ENCODE data around the gene MAPKAPK3. TPM values are rescaled to one million over a fixed set of nuclear protein-coding genes. Genes with fewer than 3 reads are reported as not detected.

Gene MAPKAPK3
- total and polyA plus RNA-seq, 7 experiments from 2014 or later = 26.7 to 196 (median 53.4) TPM

DNA sequence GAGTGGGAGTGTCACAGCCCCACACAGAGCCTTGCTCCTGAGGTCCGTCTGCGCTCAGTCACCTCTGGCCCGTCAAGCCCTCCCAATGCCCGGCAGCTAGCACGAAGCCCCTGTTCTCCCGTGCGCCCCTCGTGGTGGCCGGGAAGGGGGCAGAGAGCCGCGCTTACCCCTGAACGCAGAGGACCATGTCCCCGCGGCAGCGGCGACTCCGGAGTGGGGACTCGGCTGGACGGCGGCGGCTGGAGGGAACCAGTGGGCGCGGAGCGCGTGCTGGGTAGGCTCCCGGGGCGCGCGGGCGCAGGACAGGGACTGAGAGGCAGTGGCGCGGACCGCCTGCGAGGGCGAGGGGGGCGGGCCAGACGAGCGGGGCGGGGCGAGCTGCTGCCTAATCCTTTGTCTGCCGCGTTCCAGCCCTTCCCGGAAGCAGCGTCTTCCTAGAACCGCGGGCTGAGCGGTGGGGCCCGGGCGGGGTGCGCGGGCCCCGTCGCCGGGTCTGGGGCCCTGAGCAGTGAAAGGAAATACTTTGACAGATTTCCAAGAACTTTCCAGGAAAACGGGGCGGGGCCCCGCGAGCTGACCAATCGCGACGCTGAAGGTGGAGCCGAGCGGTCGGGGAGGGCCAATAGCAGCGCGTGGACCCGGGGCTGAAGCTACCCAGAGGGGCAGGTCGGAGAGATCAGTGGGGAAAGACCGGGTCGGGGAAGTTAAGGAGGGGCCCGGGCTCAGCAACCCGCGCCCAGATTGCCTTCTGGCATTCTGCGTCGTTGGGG, 5.3 kb upstream of the MAPKAPK3 start, which contains the start of gene CISH:
Gene CISH (minus strand): TSS at position 311 of the 770 bp plus-strand sequence. CDS start 124 bp downstream, at position 187.
- Mint-ChIP-seq H3K4me3 (peak within 1 kb of the TSS; percentile 83 to 98 (median 92)), H3K27ac (peak within 1 kb of the TSS; percentile 89 to 96 (median 94)), H3K36me3 (peaks cover 19 to 79% (median 23%) of the 10 kb centered on the region in 5 donors), H3K9me3 (peaks cover 0 to 2% (median 0%) of the 10 kb centered on the region in 11 donors), H3K27me3 (peaks cover 0 to 2% (median 0%) of the 10 kb centered on the region in 5 donors), H3K4me1 (peaks cover 53 to 80% (median 64%) of the 10 kb centered on the region in 7 donors)
- peaks cover 55 to 56% of the 10 kb centered on the region in 2 donors for H3K4me1 ChIP-seq (ENCODE audit: control insufficient read depth in 2 of 2, insufficient read depth in 2 of 2, low read length in 2 of 2)
- intact Hi-C loops (cut with micrococcal nuclease) = loop anchor here (1.0 to 10.0 kb wide), 11 partner anchors 10 to 1543 kb away; partner anchors contain the start of genes CACNA2D2 (in 1 of the 2), CYB561D2 (in 1 of the 2), DUSP7 (in 1 of the 2) and GNAI2 (in 1 of the 2)
- ATAC-seq (peak; percentile 77), DNase-seq (peak; percentile 86 to 98 (median 89))
- no peaks in the 10 kb centered on the region for H3K9me3 ChIP-seq (ENCODE audit: control insufficient read depth in 2 of 3, low read length in 3 of 3)
- H3K36me3 ChIP-seq (ENCODE audit: control insufficient read depth in 2 of 3, insufficient read depth in 3 of 3, low read length in 3 of 3) = peaks cover 9 to 40% (median 17%) of the 10 kb centered on the region in 3 experiments
- CTCF ChIA-PET = interaction anchor here (0.7 to 13.9 kb wide), 8 partner anchors 9 to 779 kb away, joined by 3 to 578 read pairs (median 4); partner anchors contain the start of genes C3orf18, HEMK1, RASSF1 and RBM15B
- peak within 1 kb of the TSS; percentile 93 for H3K4me3 ChIP-seq (ENCODE audit: low read length)
- peak within 1 kb of the TSS; percentile 93 for H3K27ac ChIP-seq (ENCODE audit: low read depth, low read length)
- H3K27me3 ChIP-seq (ENCODE audit: control insufficient read depth in 2 of 2, insufficient read depth in 2 of 2, low read length in 2 of 2) = no peaks in the 10 kb centered on the region
- POLR2A ChIA-PET = interaction anchor here (1.0 to 25.1 kb wide), 6 partner anchors 12 to 778 kb away, joined by 3 to 730 read pairs (median 57); partner anchors contain the start of genes C3orf18, HEMK1 and MANF

DNA sequence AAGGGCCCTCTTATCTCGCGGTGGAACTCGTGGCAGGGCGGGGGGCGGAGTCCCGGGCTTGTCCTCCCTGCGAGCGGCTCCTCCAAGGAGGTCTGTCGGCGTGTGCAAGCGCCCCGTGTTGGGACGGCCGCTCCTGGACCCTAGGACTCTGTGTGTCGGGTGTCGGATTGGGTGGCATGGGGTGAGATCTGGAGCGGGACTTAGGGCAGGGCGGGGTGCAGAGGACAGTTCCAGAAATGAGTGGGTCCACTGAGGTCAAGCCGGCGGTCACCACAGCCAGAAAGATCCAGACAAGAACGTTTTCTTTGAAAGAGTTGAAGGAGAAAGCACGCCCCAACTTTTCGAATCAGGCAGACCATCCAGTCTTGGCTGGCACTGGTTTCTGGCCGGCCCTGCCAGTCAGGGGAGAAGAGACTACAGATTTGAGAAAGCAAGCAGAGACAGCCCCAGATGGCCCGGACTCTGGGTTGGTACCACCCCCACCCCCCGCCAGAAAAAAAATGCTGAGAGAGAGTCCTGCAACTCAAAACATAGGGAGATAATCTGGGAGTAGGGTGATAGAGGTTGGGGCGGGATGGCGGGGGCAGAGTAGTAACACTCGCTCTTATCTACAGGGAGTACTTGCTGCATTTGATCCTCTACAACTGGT, 4.6 kb upstream of the MAPKAPK3 start:
- peaks cover 48 to 74% (median 62%) of the 10 kb centered on the region in 7 donors for H3K4me1 Mint-ChIP-seq
- Histone ChIP-seq H3K9me3 (ENCODE audit: control insufficient read depth in 2 of 3, low read length in 3 of 3) (no peaks in the 10 kb centered on the region), H3K27me3 (ENCODE audit: control insufficient read depth in 2 of 2, insufficient read depth in 2 of 2, low read length in 2 of 2) (no peaks in the 10 kb centered on the region), H3K36me3 (ENCODE audit: control insufficient read depth in 2 of 3, insufficient read depth in 3 of 3, low read length in 3 of 3) (peaks cover 7 to 36% (median 17%) of the 10 kb centered on the region in 3 experiments), H3K27ac (ENCODE audit: low read depth, low read length) (peak overlapping the region; percentile 93), H3K4me1 (ENCODE audit: control insufficient read depth in 2 of 2, insufficient read depth in 2 of 2, low read length in 2 of 2) (peaks cover 48 to 49% of the 10 kb centered on the region in 2 donors), H3K4me3 (ENCODE audit: low read length) (peak overlapping the region; percentile 93)
- H3K4me3 Mint-ChIP-seq = peak overlapping the region; percentile 83 to 98 (median 92)
- peaks cover 17 to 72% (median 23%) of the 10 kb centered on the region in 5 donors for H3K36me3 Mint-ChIP-seq
- peak overlapping the region; percentile 89 to 96 (median 94) for H3K27ac Mint-ChIP-seq
- peaks cover 0 to 2% (median 0%) of the 10 kb centered on the region in 11 donors for H3K9me3 Mint-ChIP-seq
- peak in 3 of 9 donors; percentile 35 to 45 (median 36) for DNase-seq
- CTCF ChIA-PET = interaction anchor here (0.7 to 13.9 kb wide), 11 partner anchors 11 to 779 kb away, joined by 3 to 578 read pairs (median 5); partner anchors contain the start of genes C3orf18, HEMK1, RASSF1 and RBM15B
- intact Hi-C loops (cut with micrococcal nuclease) = loop anchor here (1.0 to 10.0 kb wide), 8 partner anchors 21 to 1542 kb away; partner anchors contain the start of genes CACNA2D2 (in 1 of the 2), CYB561D2 (in 1 of the 2), DUSP7 (in 1 of the 2) and GNAI2 (in 1 of the 2)
- H3K27me3 Mint-ChIP-seq = peaks cover 0 to 2% (median 0%) of the 10 kb centered on the region in 5 donors
- no peak for ATAC-seq
- POLR2A ChIA-PET = interaction anchor here (0.6 to 25.1 kb wide), 7 partner anchors 12 to 777 kb away, joined by 3 to 730 read pairs (median 13); partner anchors contain the start of genes C3orf18, HEMK1 and MANF

DNA sequence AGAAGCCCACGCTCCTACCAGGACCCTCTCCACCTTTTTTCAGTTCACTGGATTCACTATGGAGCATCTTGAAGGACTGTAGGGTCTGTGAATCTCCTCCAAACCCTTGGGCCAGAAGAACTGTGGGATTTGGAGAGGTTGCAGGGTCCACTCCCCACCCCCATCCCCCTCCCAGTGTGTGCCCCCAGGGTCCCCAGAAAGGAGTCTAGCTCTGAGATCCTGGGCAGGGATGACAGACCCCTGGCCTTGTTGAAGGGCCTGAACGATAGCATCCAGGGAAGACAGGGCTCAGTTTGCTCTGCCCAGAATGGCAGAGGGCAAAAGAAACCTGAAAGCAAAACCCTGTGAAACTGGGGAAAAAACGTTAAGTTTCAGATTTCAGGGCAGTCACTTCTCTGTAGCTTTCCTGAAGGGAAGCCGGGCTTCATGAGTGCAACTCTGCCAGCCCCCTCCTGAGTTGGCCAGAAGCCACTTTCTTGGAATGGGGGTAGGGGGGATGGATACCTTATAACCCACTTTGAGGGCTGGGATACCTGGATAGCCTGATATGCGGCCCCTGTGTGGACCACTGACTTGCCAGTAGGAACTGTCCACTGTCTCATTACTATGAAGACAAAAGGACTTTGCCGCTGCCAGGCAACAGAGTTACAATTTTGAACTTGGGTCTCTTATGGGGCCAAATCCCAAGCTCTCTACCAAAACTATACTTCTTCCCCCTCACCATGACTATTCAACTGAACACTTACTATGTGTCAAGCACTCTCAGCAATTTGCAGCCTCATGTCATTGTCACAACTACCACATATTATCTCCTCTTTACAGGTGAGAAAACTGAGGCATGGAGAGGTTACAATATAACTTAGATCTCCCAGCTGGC, 3.7 kb upstream of the MAPKAPK3 start:
- ATAC-seq (no peak), DNase-seq (no peak)
- Histone ChIP-seq H3K27me3 (ENCODE audit: control insufficient read depth in 2 of 2, insufficient read depth in 2 of 2, low read length in 2 of 2) (no peaks in the 10 kb centered on the region), H3K4me1 (ENCODE audit: control insufficient read depth in 2 of 2, insufficient read depth in 2 of 2, low read length in 2 of 2) (peaks cover 47 to 49% of the 10 kb centered on the region in 2 donors), H3K9me3 (ENCODE audit: control insufficient read depth in 2 of 3, low read length in 3 of 3) (no peaks in the 10 kb centered on the region), H3K4me3 (ENCODE audit: low read length) (peak overlapping the region; percentile 93), H3K36me3 (ENCODE audit: control insufficient read depth in 2 of 3, insufficient read depth in 3 of 3, low read length in 3 of 3) (peaks cover 0 to 29% (median 12%) of the 10 kb centered on the region in 3 experiments), H3K27ac (ENCODE audit: low read depth, low read length) (peak overlapping the region; percentile 93)
- ChIA-PET CTCF (interaction anchor here (0.8 to 13.9 kb wide), 14 partner anchors 8 to 775 kb away, joined by 3 to 578 read pairs (median 6); partner anchors contain the start of genes C3orf18, HEMK1 and MANF), POLR2A (interaction anchor here (0.6 to 25.1 kb wide), 4 partner anchors 13 to 65 kb away, joined by 3 to 730 read pairs (median 256); partner anchors contain the start of genes C3orf18 and HEMK1)
- peak overlapping the region; percentile 83 to 98 (median 92) for H3K4me3 Mint-ChIP-seq
- H3K27me3 Mint-ChIP-seq = peaks cover 0 to 2% (median 0%) of the 10 kb centered on the region in 5 donors
- peaks cover 0 to 2% (median 0%) of the 10 kb centered on the region in 11 donors for H3K9me3 Mint-ChIP-seq
- H3K27ac Mint-ChIP-seq = peak overlapping the region; percentile 89 to 96 (median 94)
- peaks cover 12 to 68% (median 14%) of the 10 kb centered on the region in 5 donors for H3K36me3 Mint-ChIP-seq
- H3K4me1 Mint-ChIP-seq = peaks cover 44 to 70% (median 57%) of the 10 kb centered on the region in 7 donors
- intact Hi-C loops (cut with micrococcal nuclease) = loop anchor here (1.0 to 10.0 kb wide), 8 partner anchors 22 to 1542 kb away; partner anchors contain the start of genes CACNA2D2 (in 1 of the 2), CYB561D2 (in 1 of the 2), DUSP7 (in 1 of the 2) and GNAI2 (in 1 of the 2)

DNA sequence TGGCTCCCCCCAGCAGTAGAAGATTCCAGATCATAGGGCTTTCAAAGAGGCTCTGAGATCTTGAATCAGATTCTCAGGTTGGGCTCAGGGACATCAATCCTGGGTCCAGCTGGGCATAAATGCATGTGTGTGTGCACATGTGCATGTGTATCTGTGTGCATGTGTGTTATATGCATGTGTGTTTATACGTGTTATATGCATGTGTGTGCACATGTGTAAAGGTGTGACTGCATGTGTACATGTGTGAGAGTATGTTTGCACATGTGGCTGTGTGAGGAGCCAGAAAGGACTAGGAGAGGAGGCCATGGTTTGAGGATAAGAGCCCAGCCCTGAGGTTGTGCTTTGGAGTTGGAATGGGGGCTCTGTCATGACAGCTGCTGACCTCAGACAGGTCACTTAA, 1.8 kb upstream of the MAPKAPK3 start:
- Histone ChIP-seq H3K27me3 (ENCODE audit: control insufficient read depth in 2 of 2, insufficient read depth in 2 of 2, low read length in 2 of 2) (no peaks in the 10 kb centered on the region), H3K4me1 (ENCODE audit: control insufficient read depth in 2 of 2, insufficient read depth in 2 of 2, low read length in 2 of 2) (peaks cover 52 to 55% of the 10 kb centered on the region in 2 donors), H3K9me3 (ENCODE audit: control insufficient read depth in 2 of 3, low read length in 3 of 3) (no peaks in the 10 kb centered on the region), H3K4me3 (ENCODE audit: low read length) (no peak overlapping the region), H3K36me3 (ENCODE audit: control insufficient read depth in 2 of 3, insufficient read depth in 3 of 3, low read length in 3 of 3) (peaks cover 0 to 13% (median 3%) of the 10 kb centered on the region in 3 experiments), H3K27ac (ENCODE audit: low read depth, low read length) (no peak overlapping the region)
- ATAC-seq (no peak), DNase-seq (no peak)
- H3K27me3 Mint-ChIP-seq = peaks cover 0 to 2% (median 0%) of the 10 kb centered on the region in 5 donors
- peak overlapping the region in 3 of 9 donors; percentile 14 to 43 (median 30) for H3K27ac Mint-ChIP-seq
- POLR2A ChIA-PET = interaction anchor here (2.4 to 25.1 kb wide), 5 partner anchors 13 to 774 kb away, joined by 14 to 730 read pairs (median 34); partner anchors contain the start of genes C3orf18, HEMK1 and RBM15B
- peaks cover 0 to 65% (median 6%) of the 10 kb centered on the region in 5 donors for H3K36me3 Mint-ChIP-seq
- CTCF ChIA-PET = interaction anchor here (0.7 to 13.9 kb wide), 19 partner anchors 10 to 1185 kb away, joined by 3 to 578 read pairs (median 7); partner anchors contain the start of genes C3orf18, DCAF1 and HEMK1
- intact Hi-C loops (cut with micrococcal nuclease) = loop anchor here (5.0 to 10.0 kb wide), 5 partner anchors 163 to 1540 kb away; partner anchors contain the start of genes DUSP7 (in 1 of the 2) and POC1A (in 1 of the 2)
- peak overlapping the region in 2 of 10 donors; percentile 1 to 91 for H3K4me3 Mint-ChIP-seq
- H3K9me3 Mint-ChIP-seq = peaks cover 0 to 2% (median 0%) of the 10 kb centered on the region in 11 donors
- H3K4me1 Mint-ChIP-seq = peaks cover 39 to 70% (median 59%) of the 10 kb centered on the region in 7 donors

Measured in naive thymus-derived CD4-positive, alpha-beta T cell (primary cell).